A673 (cell line): ENCODE data around the gene MRPS25. TPM values are rescaled to one million over a fixed set of nuclear protein-coding genes. Genes with fewer than 3 reads are reported as not detected.
A peak's percentile ranks its signal among the peaks of the same experiment; 100 is the strongest.

Experiments used
- BruUV-seq: library from RNA; stranded (reverse); fragments of 400-500 nt; replicated peaks from 2 replicates; lab custom pipeline; 2021; lab: Mats Ljungman, UMichigan
- CTCF ChIA-PET: fragments of 300-600 bp; sonication (Branson Sonifier 250); formaldehyde crosslinking; loops from one replicate; lab custom pipeline; 2022; ENCODE audit warnings: antibody characterized with exemption; lab: Charles Lee
- POLR2A ChIA-PET: fragments of 300-600 bp; sonication (Branson Sonifier 250); formaldehyde crosslinking; loops from one replicate; lab custom pipeline; 2022; ENCODE audit warnings: antibody characterized with exemption; ENCODE audit not compliant: low non-redundant PET; lab: Charles Lee
- DNase-seq: peaks from one replicate; pipeline ENCODE4 v3.0.0-alpha.2; 2015; ENCODE audit warnings: low spot score
- H3K27ac ChIP-seq: fragments of 200-600 bp; sonication (generic); 2 replicates; pipeline ENCODE4 v1.5.1; 2016; ENCODE audit warnings: mixed run types, low read depth, mild to moderate bottlenecking, mixed read lengths, antibody characterized with exemption, low read length; ENCODE audit not compliant: poor library complexity, severe bottlenecking
- H3K27me3 ChIP-seq: fragments of 200-600 bp; sonication (generic); replicated peaks from 2 replicates; pipeline ENCODE4 v1.6.1; 2017; ENCODE audit warnings: mixed run types, low read depth, mild to moderate bottlenecking, mixed read lengths, antibody characterized with exemption, low read length; ENCODE audit not compliant: insufficient read depth, poor library complexity
- H3K36me3 ChIP-seq: fragments of 200-600 bp; sonication (generic); 2 replicates; pipeline ENCODE4 v1.6.1; 2016; ENCODE audit warnings: mixed run types, mild to moderate bottlenecking, mixed read lengths, antibody characterized with exemption, low read length; ENCODE audit not compliant: insufficient read depth, poor library complexity, severe bottlenecking
- H3K4me1 ChIP-seq: fragments of 200-600 bp; sonication (generic); 2 replicates; pipeline ENCODE4 v1.6.1; 2017; ENCODE audit warnings: mixed run types, mild to moderate bottlenecking, mixed read lengths, antibody characterized with exemption, low read length; ENCODE audit not compliant: insufficient read depth, poor library complexity, severe bottlenecking
- H3K4me3 ChIP-seq: fragments of 200-600 bp; sonication (generic); 2 replicates; pipeline ENCODE4 v1.5.1; 2016; ENCODE audit warnings: low read depth, mixed run types, mild to moderate bottlenecking, mixed read lengths, low read length; ENCODE audit not compliant: poor library complexity, severe bottlenecking
- H3K9me3 ChIP-seq: fragments of 200-600 bp; sonication (generic); 2 replicates; pipeline ENCODE4 v1.6.1; 2016; ENCODE audit warnings: mixed run types, low read depth, mild to moderate bottlenecking, mixed read lengths, antibody characterized with exemption, low read length; ENCODE audit not compliant: poor library complexity, severe bottlenecking
- CTCF ChIP-seq: fragments of 300-800, 200-600 bp; sonication (generic); conservative IDR thresholded peaks from 2 replicates; pipeline ENCODE4 v1.5.1; 2017; ENCODE audit warnings: low read depth, mild to moderate bottlenecking, antibody characterized with exemption, low read length, moderate library complexity, mixed read lengths
- EZH2 ChIP-seq: fragments of 200-600 bp; sonication (generic); IDR thresholded peaks from 2 replicates; pipeline ENCODE4 v1.6.1; 2017; ENCODE audit warnings: borderline replicate concordance, low read depth, mild to moderate bottlenecking, mixed read lengths, antibody characterized with exemption, low read length; ENCODE audit not compliant: poor library complexity, severe bottlenecking
- intact Hi-C: fragments of 100-400 bp; cut with micrococcal nuclease; formaldehyde crosslinking; loops from one replicate; pipeline ENCODE4 v1.10.0; 2022; ENCODE audit not compliant: unreplicated experiment
- total RNA-seq: library from RNA; stranded (reverse); gene quantifications from 2 replicates; pipeline ENCODE4 v1.2.3, GENCODE V29; 2021

The MRPS25 gene
- total RNA-seq, 1 experiment from 2014 or later = 91.3 TPM

DNA sequence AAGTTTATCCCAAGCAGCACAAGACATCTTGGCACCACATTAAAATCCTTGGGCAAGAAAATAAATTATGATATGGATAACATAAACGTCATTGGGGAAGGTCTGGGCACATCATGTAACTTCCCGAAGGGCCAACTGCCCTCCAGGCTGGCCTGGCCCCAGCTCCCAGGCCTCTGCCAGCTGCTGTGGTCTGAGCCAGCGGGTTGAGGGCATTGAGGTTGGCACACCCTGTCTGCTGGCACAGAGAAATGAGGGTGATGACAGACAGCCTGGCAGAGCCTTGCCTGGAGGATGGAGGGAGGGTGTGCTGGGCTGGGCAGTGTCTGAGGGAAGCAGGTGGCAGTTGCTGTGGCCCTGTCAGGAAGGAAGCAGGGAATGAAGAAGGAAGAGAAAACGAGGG, 37.1 kb upstream of the MRPS25 start:
- no peak for DNase-seq
- H3K27me3 ChIP-seq = no peaks in the 10 kb centered on the region
- intact Hi-C loops = no loop called here
- H3K9me3 ChIP-seq = no peaks in the 10 kb centered on the region
- no peak overlapping the region for H3K4me3 ChIP-seq
- H3K27ac ChIP-seq = no peak overlapping the region
- TF ChIP-seq CTCF = no peak
- TF ChIP-seq EZH2 = no peak
- no peaks in the 10 kb centered on the region for H3K36me3 ChIP-seq
- H3K4me1 ChIP-seq = peaks cover 6% of the 10 kb centered on the region
- BruUV-seq = no TSS peak
- CTCF ChIA-PET = no interaction called here
- POLR2A ChIA-PET = no interaction called here

DNA sequence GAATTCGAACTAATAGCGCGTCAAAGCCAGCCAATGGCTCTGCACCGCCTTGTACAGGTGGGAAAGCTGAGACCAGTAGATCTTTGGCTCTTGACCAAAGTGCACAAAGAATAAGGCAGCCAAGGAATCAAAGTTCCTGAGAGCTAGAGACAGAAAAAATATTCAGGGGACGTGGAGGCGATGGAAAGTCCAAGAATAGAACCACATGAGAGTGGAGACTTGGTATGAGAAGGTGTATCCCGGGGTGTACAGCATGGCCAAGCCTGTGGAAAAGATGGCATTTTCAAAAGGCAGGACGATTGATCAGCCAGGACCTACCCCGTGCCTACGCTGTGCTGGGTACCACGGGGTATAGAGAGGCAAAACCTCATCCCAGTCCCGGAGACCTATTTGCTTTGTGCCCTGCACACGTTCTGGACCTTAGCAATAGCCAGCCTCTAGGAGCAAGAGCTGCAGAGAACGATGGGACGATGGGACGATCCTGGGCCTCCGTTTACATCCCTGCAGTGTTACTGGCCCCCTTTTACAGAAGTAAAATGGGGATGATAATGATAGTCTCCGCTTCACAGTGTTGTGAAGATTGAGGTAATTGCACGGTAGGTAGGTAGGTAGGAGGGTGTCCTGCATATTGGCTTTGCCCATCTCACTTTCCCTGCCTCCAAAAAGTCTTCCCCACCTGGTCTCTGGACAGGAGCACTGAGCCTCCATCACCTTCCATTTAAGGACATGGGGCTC, 34.4 kb upstream of the MRPS25 start:
- H3K36me3 ChIP-seq = peaks cover 24% of the 10 kb centered on the region
- no peak for DNase-seq
- intact Hi-C loops = loop anchor here (2.0 kb wide), 1 partner anchor 151 kb away; no protein-coding TSS in a partner anchor
- no peaks in the 10 kb centered on the region for H3K27me3 ChIP-seq
- no peak for TF ChIP-seq CTCF
- TF ChIP-seq EZH2 = no peak
- POLR2A ChIA-PET = no interaction called here
- H3K27ac ChIP-seq = peak overlapping the region; percentile 80
- peak overlapping the region; percentile 93 for H3K4me3 ChIP-seq
- H3K9me3 ChIP-seq = no peaks in the 10 kb centered on the region
- BruUV-seq = TSS peak; percentile 98
- CTCF ChIA-PET = interaction anchor here (0.9 kb wide), 1 partner anchor 8 kb away, joined by 3 read pairs; no protein-coding TSS in a partner anchor
- H3K4me1 ChIP-seq = peaks cover 6% of the 10 kb centered on the region

DNA sequence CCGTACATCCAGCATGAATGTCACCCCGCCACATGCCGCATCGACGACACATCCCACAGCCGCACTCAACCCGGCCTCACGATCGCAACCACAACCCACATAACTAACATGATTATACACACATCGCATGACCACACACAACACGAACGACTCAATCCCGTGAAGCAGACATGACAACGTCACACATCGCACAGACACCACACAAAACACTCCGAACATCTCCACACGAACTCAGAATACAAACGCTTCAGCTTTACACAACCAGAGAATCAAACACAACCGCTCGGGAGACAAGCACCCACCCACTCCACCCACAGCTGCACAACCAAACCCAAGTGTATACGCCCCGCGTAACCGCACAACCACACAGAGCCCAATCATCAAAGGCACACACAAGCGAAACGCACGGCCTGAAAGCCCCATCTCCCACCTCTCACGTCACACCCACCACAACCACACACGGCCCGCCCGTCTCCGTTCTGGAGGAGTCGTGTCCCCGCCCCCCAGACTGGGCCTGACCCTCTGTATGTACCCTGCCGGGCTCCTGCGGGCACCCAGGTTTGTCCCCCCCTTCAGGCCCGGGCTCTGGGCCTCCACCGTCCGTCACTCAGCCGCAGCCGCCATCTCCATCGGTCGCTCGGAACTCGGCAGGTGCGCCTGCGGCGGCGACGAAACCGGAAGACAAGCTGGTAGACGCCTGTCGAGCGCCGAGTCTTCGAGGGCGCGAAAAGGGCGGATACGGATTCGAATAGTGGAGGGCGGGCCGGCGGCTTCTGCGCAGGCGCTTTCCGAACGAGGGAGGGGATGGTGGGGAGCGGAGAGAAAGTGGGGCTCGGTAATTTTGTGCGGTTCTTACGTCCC, 33.6 kb upstream of the MRPS25 start, which contains the start of gene RBSN:
Gene RBSN (minus strand): TSS at position 646 of the 861 bp plus-strand sequence. CDS start 3,028 bp downstream, outside the sequence.
- intact Hi-C loops = loop anchor here (2.0 kb wide), 1 partner anchor 150 kb away; no protein-coding TSS in a partner anchor
- H3K4me3 ChIP-seq = peak within 1 kb of the TSS; percentile 93
- peaks cover 30% of the 10 kb centered on the region for H3K36me3 ChIP-seq
- DNase-seq = peak; percentile 98
- BruUV-seq = no TSS peak
- peaks cover 6% of the 10 kb centered on the region for H3K4me1 ChIP-seq
- peak within 1 kb of the TSS; percentile 80 for H3K27ac ChIP-seq
- CTCF ChIA-PET = interaction anchor here (0.9 kb wide), 1 partner anchor 9 kb away, joined by 3 read pairs; no protein-coding TSS in a partner anchor
- no peaks in the 10 kb centered on the region for H3K27me3 ChIP-seq
- no peaks in the 10 kb centered on the region for H3K9me3 ChIP-seq
- TF ChIP-seq EZH2 = no peak
- TF ChIP-seq CTCF = no peak
- POLR2A ChIA-PET = interaction anchor here (0.7 kb wide), 1 partner anchor 313 kb away, joined by 4 read pairs; no protein-coding TSS in a partner anchor
